H1 (cell line): ENCODE data around the gene KLHL29. TPM values are rescaled to one million over a fixed set of nuclear protein-coding genes. Genes with fewer than 3 reads are reported as not detected.

Experiments used
- JUND ChIP-seq: IDR thresholded peaks from 2 replicates; pipeline ENCODE4 v1.6.1; 2011; ENCODE audit warnings: mild to moderate bottlenecking, improper control_type of control experiment, low read length
- SUZ12 ChIP-seq: fragments of 200-600 bp; sonication (generic); IDR thresholded peaks from 2 replicates; pipeline ENCODE4 v1.6.1; 2012; ENCODE audit warnings: mild to moderate bottlenecking, inconsistent platforms, low read length, moderate library complexity, mixed read lengths
- ZNF274 ChIP-seq: IDR thresholded peaks from 2 replicates; pipeline ENCODE4 v1.7.0; 2012; ENCODE audit warnings: low read length, borderline replicate concordance; ENCODE audit errors: extremely low read depth
- polyA plus RNA-seq, 7 experiments: library from polyadenylated mRNA; depleted of rRNA in 3 of 7; stranded (reverse) in 5 of 7; unstranded in 2 of 7; fragments of >200 nt in 5 of 7; fragments of 200-250 nt in 2 of 7; gene quantifications; 1 replicate in 5 of 7; 2 replicates in 1 of 7; 4 replicates in 1 of 7; pipeline versions ENCODE4 v1.2.1 to v1.2.3, GENCODE V29; 2011 to 2013; ENCODE audit warnings: missing spikeins in 2 of 7, mixed read lengths in 2 of 7
- total RNA-seq: library from RNA; stranded (reverse); fragmentation: NEBNext Ultra II Directional; extraction: Animal tissue kit (Norgen Biotek cat#: 25700); gene quantifications from 2 replicates; pipeline ENCODE4 v1.2.1, GENCODE V29; 2021
- TF ChIP-seq, protein P1 (sequence below): fragments of 300-600 bp; sonication (generic); IDR thresholded peaks from 2 replicates; pipeline ENCODE4 v1.7.1; 2012; ENCODE audit warnings: low read length, moderate library complexity, mild to moderate bottlenecking, inconsistent platforms; ENCODE audit not compliant: insufficient replicate concordance

KLHL29 gene
- total and polyA plus RNA-seq, 2 of the 8 experiments (the other 6 are each of a cell fraction or from before 2014, with no cell fraction given) = 1.1 to 4.7 TPM

GRCh38 chr2:23342075-23342474 is 42.9 kb upstream of the KLHL29 start (continued):
- TF ChIP-seq, protein P1, sequence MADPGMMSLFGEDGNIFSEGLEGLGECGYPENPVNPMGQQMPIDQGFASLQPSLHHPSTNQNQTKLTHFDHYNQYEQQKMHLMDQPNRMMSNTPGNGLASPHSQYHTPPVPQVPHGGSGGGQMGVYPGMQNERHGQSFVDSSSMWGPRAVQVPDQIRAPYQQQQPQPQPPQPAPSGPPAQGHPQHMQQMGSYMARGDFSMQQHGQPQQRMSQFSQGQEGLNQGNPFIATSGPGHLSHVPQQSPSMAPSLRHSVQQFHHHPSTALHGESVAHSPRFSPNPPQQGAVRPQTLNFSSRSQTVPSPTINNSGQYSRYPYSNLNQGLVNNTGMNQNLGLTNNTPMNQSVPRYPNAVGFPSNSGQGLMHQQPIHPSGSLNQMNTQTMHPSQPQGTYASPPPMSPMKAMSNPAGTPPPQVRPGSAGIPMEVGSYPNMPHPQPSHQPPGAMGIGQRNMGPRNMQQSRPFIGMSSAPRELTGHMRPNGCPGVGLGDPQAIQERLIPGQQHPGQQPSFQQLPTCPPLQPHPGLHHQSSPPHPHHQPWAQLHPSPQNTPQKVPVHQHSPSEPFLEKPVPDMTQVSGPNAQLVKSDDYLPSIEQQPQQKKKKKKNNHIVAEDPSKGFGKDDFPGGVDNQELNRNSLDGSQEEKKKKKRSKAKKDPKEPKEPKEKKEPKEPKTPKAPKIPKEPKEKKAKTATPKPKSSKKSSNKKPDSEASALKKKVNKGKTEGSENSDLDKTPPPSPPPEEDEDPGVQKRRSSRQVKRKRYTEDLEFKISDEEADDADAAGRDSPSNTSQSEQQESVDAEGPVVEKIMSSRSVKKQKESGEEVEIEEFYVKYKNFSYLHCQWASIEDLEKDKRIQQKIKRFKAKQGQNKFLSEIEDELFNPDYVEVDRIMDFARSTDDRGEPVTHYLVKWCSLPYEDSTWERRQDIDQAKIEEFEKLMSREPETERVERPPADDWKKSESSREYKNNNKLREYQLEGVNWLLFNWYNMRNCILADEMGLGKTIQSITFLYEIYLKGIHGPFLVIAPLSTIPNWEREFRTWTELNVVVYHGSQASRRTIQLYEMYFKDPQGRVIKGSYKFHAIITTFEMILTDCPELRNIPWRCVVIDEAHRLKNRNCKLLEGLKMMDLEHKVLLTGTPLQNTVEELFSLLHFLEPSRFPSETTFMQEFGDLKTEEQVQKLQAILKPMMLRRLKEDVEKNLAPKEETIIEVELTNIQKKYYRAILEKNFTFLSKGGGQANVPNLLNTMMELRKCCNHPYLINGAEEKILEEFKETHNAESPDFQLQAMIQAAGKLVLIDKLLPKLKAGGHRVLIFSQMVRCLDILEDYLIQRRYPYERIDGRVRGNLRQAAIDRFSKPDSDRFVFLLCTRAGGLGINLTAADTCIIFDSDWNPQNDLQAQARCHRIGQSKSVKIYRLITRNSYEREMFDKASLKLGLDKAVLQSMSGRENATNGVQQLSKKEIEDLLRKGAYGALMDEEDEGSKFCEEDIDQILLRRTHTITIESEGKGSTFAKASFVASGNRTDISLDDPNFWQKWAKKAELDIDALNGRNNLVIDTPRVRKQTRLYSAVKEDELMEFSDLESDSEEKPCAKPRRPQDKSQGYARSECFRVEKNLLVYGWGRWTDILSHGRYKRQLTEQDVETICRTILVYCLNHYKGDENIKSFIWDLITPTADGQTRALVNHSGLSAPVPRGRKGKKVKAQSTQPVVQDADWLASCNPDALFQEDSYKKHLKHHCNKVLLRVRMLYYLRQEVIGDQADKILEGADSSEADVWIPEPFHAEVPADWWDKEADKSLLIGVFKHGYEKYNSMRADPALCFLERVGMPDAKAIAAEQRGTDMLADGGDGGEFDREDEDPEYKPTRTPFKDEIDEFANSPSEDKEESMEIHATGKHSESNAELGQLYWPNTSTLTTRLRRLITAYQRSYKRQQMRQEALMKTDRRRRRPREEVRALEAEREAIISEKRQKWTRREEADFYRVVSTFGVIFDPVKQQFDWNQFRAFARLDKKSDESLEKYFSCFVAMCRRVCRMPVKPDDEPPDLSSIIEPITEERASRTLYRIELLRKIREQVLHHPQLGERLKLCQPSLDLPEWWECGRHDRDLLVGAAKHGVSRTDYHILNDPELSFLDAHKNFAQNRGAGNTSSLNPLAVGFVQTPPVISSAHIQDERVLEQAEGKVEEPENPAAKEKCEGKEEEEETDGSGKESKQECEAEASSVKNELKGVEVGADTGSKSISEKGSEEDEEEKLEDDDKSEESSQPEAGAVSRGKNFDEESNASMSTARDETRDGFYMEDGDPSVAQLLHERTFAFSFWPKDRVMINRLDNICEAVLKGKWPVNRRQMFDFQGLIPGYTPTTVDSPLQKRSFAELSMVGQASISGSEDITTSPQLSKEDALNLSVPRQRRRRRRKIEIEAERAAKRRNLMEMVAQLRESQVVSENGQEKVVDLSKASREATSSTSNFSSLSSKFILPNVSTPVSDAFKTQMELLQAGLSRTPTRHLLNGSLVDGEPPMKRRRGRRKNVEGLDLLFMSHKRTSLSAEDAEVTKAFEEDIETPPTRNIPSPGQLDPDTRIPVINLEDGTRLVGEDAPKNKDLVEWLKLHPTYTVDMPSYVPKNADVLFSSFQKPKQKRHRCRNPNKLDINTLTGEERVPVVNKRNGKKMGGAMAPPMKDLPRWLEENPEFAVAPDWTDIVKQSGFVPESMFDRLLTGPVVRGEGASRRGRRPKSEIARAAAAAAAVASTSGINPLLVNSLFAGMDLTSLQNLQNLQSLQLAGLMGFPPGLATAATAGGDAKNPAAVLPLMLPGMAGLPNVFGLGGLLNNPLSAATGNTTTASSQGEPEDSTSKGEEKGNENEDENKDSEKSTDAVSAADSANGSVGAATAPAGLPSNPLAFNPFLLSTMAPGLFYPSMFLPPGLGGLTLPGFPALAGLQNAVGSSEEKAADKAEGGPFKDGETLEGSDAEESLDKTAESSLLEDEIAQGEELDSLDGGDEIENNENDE = no peak
- TF ChIP-seq SUZ12 (no peak), JUND (no peak), ZNF274 (no peak)
